ENCODE results near the gene TCF4. TPM values are rescaled to one million over a fixed set of nuclear protein-coding genes. Genes with fewer than 3 reads are reported as not detected.
A peak's percentile ranks its signal among the peaks of the same experiment; 100 is the strongest.

The TCF4 gene
- total RNA-seq, 1 experiment from 2014 or later, result 143 TPM

- no peak for TF ChIP-seq EZH2 (IDR thresholded peaks at IDR 0.05; ENCODE audit: borderline replicate concordance, low read depth, low read length, poor library complexity, severe bottlenecking)
- TF ChIP-seq, protein P1, sequence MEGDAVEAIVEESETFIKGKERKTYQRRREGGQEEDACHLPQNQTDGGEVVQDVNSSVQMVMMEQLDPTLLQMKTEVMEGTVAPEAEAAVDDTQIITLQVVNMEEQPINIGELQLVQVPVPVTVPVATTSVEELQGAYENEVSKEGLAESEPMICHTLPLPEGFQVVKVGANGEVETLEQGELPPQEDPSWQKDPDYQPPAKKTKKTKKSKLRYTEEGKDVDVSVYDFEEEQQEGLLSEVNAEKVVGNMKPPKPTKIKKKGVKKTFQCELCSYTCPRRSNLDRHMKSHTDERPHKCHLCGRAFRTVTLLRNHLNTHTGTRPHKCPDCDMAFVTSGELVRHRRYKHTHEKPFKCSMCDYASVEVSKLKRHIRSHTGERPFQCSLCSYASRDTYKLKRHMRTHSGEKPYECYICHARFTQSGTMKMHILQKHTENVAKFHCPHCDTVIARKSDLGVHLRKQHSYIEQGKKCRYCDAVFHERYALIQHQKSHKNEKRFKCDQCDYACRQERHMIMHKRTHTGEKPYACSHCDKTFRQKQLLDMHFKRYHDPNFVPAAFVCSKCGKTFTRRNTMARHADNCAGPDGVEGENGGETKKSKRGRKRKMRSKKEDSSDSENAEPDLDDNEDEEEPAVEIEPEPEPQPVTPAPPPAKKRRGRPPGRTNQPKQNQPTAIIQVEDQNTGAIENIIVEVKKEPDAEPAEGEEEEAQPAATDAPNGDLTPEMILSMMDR (conservative IDR thresholded peaks at IDR 0.05; ENCODE audit: low read depth, low read length), result no peak
- no peaks in the 10 kb centered on the region for H3K4me1 ChIP-seq (ENCODE audit: insufficient read depth, low read length, poor library complexity, severe bottlenecking)
These were observed 202.2 kb downstream of the TCF4 start for GRCh38 chr18:55385770-55386169.

GRCh38 chr18:55384551-55385275 is 203.3 kb downstream of the TCF4 start:
- Histone ChIP-seq H3K4me3 (ENCODE audit: low read depth, low read length, poor library complexity, severe bottlenecking) (no peak overlapping the region), H3K36me3 (ENCODE audit: insufficient read depth, low read length, poor library complexity, severe bottlenecking) (no peaks in the 10 kb centered on the region), H3K27ac (ENCODE audit: low read depth, low read length, poor library complexity, severe bottlenecking) (no peak overlapping the region), H3K4me1 (ENCODE audit: insufficient read depth, low read length, poor library complexity, severe bottlenecking) (no peaks in the 10 kb centered on the region), H3K9me3 (ENCODE audit: low read depth, low read length, poor library complexity, severe bottlenecking) (peaks cover 11% of the 10 kb centered on the region), H3K27me3 (replicated peaks; ENCODE audit: insufficient read depth, low read depth, low read length, poor library complexity) (no peaks in the 10 kb centered on the region)
- DNase-seq (ENCODE audit: low spot score), result peak; percentile 79
- intact Hi-C loops (cut with micrococcal nuclease; ENCODE audit: unreplicated experiment), result loop anchor here (1.0 kb wide), 1 partner anchor 397 kb away; no protein-coding TSS in a partner anchor
- TF ChIP-seq, protein P1 (conservative IDR thresholded peaks at IDR 0.05; ENCODE audit: low read depth, low read length), result peak; percentile 86
- TF ChIP-seq EZH2 (IDR thresholded peaks at IDR 0.05; ENCODE audit: borderline replicate concordance, low read depth, low read length, poor library complexity, severe bottlenecking), result no peak
- ChIA-PET CTCF (interaction anchor here (0.7 to 1.0 kb wide), 4 partner anchors 31 to 397 kb away, joined by 3 to 11 read pairs (median 4); no protein-coding TSS in a partner anchor), POLR2A (ENCODE audit: low non-redundant PET) (no interaction called here)
- BruUV-seq (replicated peaks), result no TSS peak

More at GRCh38 chr18:55385770-55386169, 202.2 kb downstream of the TCF4 start:
- H3K9me3 ChIP-seq (ENCODE audit: low read depth, low read length, poor library complexity, severe bottlenecking), result peaks cover 11% of the 10 kb centered on the region
- no TSS peak for BruUV-seq (replicated peaks)
- no peak overlapping the region for H3K27ac ChIP-seq (ENCODE audit: low read depth, low read length, poor library complexity, severe bottlenecking)
- no peak overlapping the region for H3K4me3 ChIP-seq (ENCODE audit: low read depth, low read length, poor library complexity, severe bottlenecking)
- CTCF ChIA-PET, result no interaction called here
- POLR2A ChIA-PET (ENCODE audit: low non-redundant PET), result no interaction called here
- DNase-seq (ENCODE audit: low spot score), result no peak
- intact Hi-C loops (cut with micrococcal nuclease; ENCODE audit: unreplicated experiment), result no loop called here
- H3K36me3 ChIP-seq (ENCODE audit: insufficient read depth, low read length, poor library complexity, severe bottlenecking), result no peaks in the 10 kb centered on the region
- H3K27me3 ChIP-seq (replicated peaks; ENCODE audit: insufficient read depth, low read depth, low read length, poor library complexity), result no peaks in the 10 kb centered on the region

- TF ChIP-seq, protein P1 (conservative IDR thresholded peaks at IDR 0.05; ENCODE audit: low read depth, low read length), result no peak
- no peak for TF ChIP-seq EZH2 (IDR thresholded peaks at IDR 0.05; ENCODE audit: borderline replicate concordance, low read depth, low read length, poor library complexity, severe bottlenecking)
- Histone ChIP-seq H3K4me3 (ENCODE audit: low read depth, low read length, poor library complexity, severe bottlenecking) (no peak overlapping the region), H3K27ac (ENCODE audit: low read depth, low read length, poor library complexity, severe bottlenecking) (no peak overlapping the region), H3K36me3 (ENCODE audit: insufficient read depth, low read length, poor library complexity, severe bottlenecking) (no peaks in the 10 kb centered on the region), H3K4me1 (ENCODE audit: insufficient read depth, low read length, poor library complexity, severe bottlenecking) (no peaks in the 10 kb centered on the region), H3K9me3 (ENCODE audit: low read depth, low read length, poor library complexity, severe bottlenecking) (peaks cover 11% of the 10 kb centered on the region), H3K27me3 (replicated peaks; ENCODE audit: insufficient read depth, low read depth, low read length, poor library complexity) (no peaks in the 10 kb centered on the region)
- POLR2A ChIA-PET (ENCODE audit: low non-redundant PET), result no interaction called here
- CTCF ChIA-PET, result interaction anchor here (0.7 to 1.0 kb wide), 3 partner anchors 41 to 398 kb away, joined by 3 to 11 read pairs (median 3); no protein-coding TSS in a partner anchor
- no peak for DNase-seq (ENCODE audit: low spot score)
- no TSS peak for BruUV-seq (replicated peaks)
- intact Hi-C loops (cut with micrococcal nuclease; ENCODE audit: unreplicated experiment), result loop anchor here (1.0 kb wide), 1 partner anchor 397 kb away; no protein-coding TSS in a partner anchor
These were observed 203.9 kb downstream of the TCF4 start for GRCh38 chr18:55384115-55384514.

Data from A673 (cell line).